Adipose tissue (tissue), 3 donors: ENCODE measurements around the gene MRPL57. TPM values are rescaled to one million over a fixed set of nuclear protein-coding genes. Genes with fewer than 3 reads are reported as not detected.
"Not testable (repeated sequence)": the region's sequence is repeated elsewhere in the genome, so short reads cannot be mapped to it uniquely, and the experiment has no call there.

Experiments
- H3K27ac ChIP-seq: one replicate; pipeline ENCODE4 v1.5.1; 2013; ENCODE audit warnings: low read depth, low read length
- WGBS, 3 donors: extraction: QIAGEN DNeasy Blood & Tissue Kit; methylation state at CpG; one replicate each; pipeline ENCODE4 v1.1.7; 2013; 5-methylcytosine and 5-hydroxymethylcytosine counted together
- polyA plus RNA-seq, 3 donors: library from polyadenylated mRNA; stranded (reverse); fragments of 200-250 nt; gene quantifications; one replicate each; pipeline ENCODE4 v1.2.3, GENCODE V29; 2013
- donor health status: healthy with polysubstance abuse.
- donor health status: Bipolar disorder and iron deficiency.
- donor health status: healthy.

MRPL57 gene
- polyA plus RNA-seq, 3 donors = 13.1 to 19.9 (median 19.1) TPM

- 0 to 1% (median 0%) methylated on average over 26 of the region's 26 CpGs for WGBS, 3 donors
- no peak overlapping the region for H3K27ac ChIP-seq
These were observed 475 bp downstream of the MRPL57 start for GRCh38 chr13:21176982-21177284.

DNA sequence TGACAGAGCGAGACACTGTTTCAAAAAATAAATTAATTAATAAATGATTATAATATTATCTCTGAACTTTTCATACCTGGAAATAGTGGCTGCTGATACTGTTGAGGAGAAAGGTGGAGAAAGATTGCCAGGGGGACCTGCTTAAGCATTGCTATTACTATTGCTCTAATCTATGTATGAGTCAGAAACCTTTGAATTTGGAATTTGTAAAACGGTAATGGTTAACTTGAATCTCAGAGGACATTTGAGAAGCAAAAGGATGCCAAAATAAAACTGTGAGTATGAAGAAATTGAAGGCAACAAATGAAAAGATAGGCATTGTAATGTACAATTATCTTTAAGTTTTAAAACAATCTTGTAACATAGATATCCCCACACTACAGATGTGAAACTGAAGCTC, 5.2 kb downstream of the MRPL57 start:
- 90 to 96% (median 94%) methylated on average over 2 of the region's 2 CpGs for WGBS, 3 donors
- no peak overlapping the region for H3K27ac ChIP-seq

- 87 to 91% (median 90%) methylated on average over 13 to 22 of the region's 35 CpGs for WGBS, 3 donors
These were observed 10.0 kb downstream of the MRPL57 start for GRCh38 chr13:21186410-21186809.

GRCh38 chr13:21194756-21195155, 18.3 kb downstream of the MRPL57 start:
- not testable (repeated sequence) for H3K27ac ChIP-seq
- 78 to 85% (median 79%) methylated on average over 2 of the region's 2 CpGs for WGBS, 3 donors

More at GRCh38 chr13:21186410-21186809, 10.0 kb downstream of the MRPL57 start:
- not testable (repeated sequence) for H3K27ac ChIP-seq

GRCh38 chr13:21197606-21198225, 21.3 kb downstream of the MRPL57 start:
- WGBS, 3 donors = 73 to 86% (median 85%) methylated on average over 9 of the region's 9 CpGs
- H3K27ac ChIP-seq = not testable (repeated sequence)

GRCh38 chr13:21198391-21198790, 21.9 kb downstream of the MRPL57 start:
- WGBS, 3 donors = 65 to 87% (median 78%) methylated on average over 3 to 4 of the region's 4 CpGs
- H3K27ac ChIP-seq = not testable (repeated sequence)

GRCh38 chr13:21201456-21202190, 25.2 kb downstream of the MRPL57 start:
- not testable (repeated sequence) for H3K27ac ChIP-seq

- H3K27ac ChIP-seq = no peak overlapping the region
- 41 to 68% (median 65%) methylated on average over 3 of the region's 3 CpGs for WGBS, 3 donors
These were observed 26.5 kb downstream of the MRPL57 start for GRCh38 chr13:21202767-21203531.

DNA sequence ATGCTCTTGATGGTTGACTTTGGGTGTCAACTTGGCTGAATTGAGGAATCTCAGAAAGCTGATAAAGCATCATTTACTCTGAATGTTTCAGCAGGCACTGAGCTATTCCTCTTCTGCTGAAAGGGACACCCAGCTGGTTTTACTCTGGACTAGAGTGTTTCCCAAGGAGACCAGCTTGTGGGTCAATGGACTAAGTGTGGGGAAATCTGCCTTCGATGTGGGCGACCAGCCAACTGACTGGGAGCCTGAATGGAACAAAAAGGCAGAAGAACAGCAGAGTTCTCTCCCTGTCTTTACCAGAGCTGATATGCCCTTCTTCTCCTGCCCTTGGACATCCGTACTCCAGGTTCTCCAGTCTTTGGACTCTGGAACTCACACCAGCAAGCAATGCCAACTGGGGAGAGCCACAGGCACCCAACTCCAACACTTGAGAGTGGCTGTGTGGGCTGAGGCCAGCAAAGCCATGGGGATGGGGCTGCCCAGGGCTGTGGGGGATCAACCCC, 32.2 kb downstream of the MRPL57 start:
- H3K27ac ChIP-seq = no peak overlapping the region
- 79 to 81% (median 80%) methylated on average over 3 of the region's 3 CpGs for WGBS, 3 donors

DNA sequence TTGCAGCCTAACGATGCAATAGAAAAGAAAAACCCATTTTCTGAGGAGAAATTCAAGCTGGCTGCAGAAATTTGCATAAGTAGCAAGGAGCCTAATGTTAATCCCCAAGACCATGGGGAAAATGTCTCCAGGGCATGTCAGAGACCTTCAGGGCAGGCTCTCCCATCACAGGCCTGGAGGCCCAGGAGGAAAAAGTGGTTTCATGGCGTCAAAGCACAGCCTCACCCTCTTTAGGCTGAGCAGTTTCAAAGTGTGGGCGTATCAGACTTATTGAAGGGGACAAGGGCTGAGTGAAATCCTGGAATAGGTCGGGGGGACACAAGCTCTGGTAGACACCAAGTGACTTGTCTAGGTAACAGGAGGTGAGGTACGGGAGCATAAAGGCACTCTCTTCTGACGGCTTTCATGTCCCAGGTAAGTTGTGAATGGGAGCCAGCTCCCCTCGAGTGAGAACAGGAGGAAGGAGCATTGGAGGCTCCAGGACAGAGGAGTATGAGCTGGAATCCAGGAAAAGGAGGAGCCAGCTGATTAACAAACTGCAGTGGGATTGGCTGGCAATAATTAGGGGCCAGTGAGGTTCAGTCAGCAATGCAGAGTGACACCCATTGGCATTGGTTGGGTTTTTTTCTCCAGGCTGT, 35.8 kb downstream of the MRPL57 start:
- 78 to 90% (median 87%) methylated on average over 7 of the region's 7 CpGs for WGBS, 3 donors
- H3K27ac ChIP-seq = no peak overlapping the region

- not testable (repeated sequence) for H3K27ac ChIP-seq
- WGBS, 3 donors = 55 to 77% (median 69%) methylated on average over 6 of the region's 6 CpGs
These were observed 39.0 kb downstream of the MRPL57 start for GRCh38 chr13:21215419-21215818.

GRCh38 chr13:21216332-21216731, 39.9 kb downstream of the MRPL57 start:
- no peak overlapping the region for H3K27ac ChIP-seq

GRCh38 chr13:21218351-21219035, 42.0 kb downstream of the MRPL57 start:
- no peak overlapping the region for H3K27ac ChIP-seq
- 43 to 57% (median 45%) methylated on average over 7 of the region's 7 CpGs for WGBS, 3 donors

More at GRCh38 chr13:21216332-21216731, 39.9 kb downstream of the MRPL57 start:
- WGBS, 3 donors = 14 to 45% (median 31%) methylated on average over 13 of the region's 13 CpGs

DNA sequence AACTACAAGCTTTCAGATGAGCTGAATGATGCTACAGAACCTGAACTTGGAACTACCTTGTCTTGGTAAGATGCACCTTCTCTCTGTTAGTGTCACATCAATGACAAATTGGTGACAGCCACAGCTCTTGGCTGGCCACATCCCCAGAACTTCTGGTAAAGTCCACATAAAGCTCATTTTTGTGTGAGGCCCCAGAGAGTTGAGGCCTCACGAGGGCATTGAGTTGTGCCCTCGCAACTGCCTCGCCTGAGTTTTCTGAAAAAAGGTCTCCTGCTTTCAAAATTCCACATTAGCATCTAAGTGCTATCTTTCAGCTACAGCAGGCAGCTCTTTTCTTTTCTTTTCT, 42.6 kb downstream of the MRPL57 start:
- no peak overlapping the region for H3K27ac ChIP-seq
- WGBS, 3 donors = 45 to 74% (median 69%) methylated on average over 3 of the region's 3 CpGs

- H3K27ac ChIP-seq = not testable (repeated sequence)
- 54 to 62% (median 61%) methylated on average over 3 of the region's 3 CpGs for WGBS, 3 donors
These were observed 43.3 kb downstream of the MRPL57 start for GRCh38 chr13:21219716-21220115.

DNA sequence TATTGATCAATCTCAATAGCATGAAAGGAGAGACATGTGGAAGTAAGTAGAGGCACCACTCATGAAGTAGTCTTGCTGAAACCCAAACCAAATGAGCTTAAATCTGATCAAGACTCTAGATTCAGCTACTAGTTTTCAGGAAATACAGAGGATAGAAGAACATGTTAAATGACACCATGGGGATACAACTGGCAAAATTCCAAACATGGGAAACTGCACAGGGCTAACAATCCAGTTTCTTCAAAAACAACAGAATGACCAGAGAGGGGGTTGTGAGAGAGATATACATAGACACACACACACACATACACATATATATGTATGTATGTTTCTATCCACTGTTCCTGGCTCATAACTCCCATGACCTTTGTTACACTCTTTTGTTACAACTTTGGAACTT, 44.8 kb downstream of the MRPL57 start:
- no peak overlapping the region for H3K27ac ChIP-seq

DNA sequence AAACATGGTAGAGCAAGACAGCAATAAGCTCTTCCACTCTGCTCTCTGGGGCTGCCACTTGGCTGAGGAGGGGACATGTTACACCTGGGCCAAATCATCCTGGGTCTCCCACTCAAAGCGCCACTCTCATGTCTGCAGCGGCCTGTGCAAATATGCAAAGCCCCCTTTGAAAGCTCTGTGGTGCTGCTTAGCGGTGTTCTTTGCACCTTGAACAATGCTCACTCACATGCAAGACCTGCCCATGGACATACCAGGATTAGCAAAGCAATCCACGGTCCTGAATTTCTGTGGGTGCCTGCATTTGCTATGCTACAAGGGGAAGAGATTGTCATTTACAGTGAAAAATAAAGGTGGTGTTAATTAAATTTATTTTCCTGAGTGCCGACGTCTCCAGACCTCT, 48.6 kb downstream of the MRPL57 start:
- WGBS, 3 donors = 76 to 89% (median 88%) methylated on average over 6 of the region's 6 CpGs
- H3K27ac ChIP-seq = no peak overlapping the region

GRCh38 chr13:21225841-21226581, 49.6 kb downstream of the MRPL57 start:
- WGBS, 3 donors = 76 to 83% (median 82%) methylated on average over 17 of the region's 17 CpGs
- no peak overlapping the region for H3K27ac ChIP-seq
